HG02678 (cell line): Measurements from ENCODE around the gene METAP1.
"Not testable (repeated sequence)": the region's sequence is repeated elsewhere in the genome, so short reads cannot be mapped to it uniquely, and the experiment has no call there.

Source experiments
- ATAC-seq: cut with Tn5 transposase; IDR thresholded peaks from one replicate; pipeline ENCODE4 v1.9.1; 2021; ENCODE audit warnings: mild to moderate bottlenecking, moderate library complexity; ENCODE audit not compliant: unreplicated experiment

Gene METAP1

GRCh38 chr4:99090481-99091215 is 95.1 kb downstream of the METAP1 start:
- no peak for ATAC-seq

GRCh38 chr4:99091216-99091575 is 95.7 kb downstream of the METAP1 start:
- ATAC-seq, result no peak

- not testable (repeated sequence) for ATAC-seq
These were observed 96.3 kb downstream of the METAP1 start for GRCh38 chr4:99091841-99092240.

- no peak for ATAC-seq
These were observed 103.8 kb downstream of the METAP1 start for GRCh38 chr4:99099311-99099710.

- not testable (repeated sequence) for ATAC-seq
These were observed 104.3 kb downstream of the METAP1 start for GRCh38 chr4:99099814-99100213.

- ATAC-seq, result no peak
These were observed 105.4 kb downstream of the METAP1 start for GRCh38 chr4:99100876-99101275.

GRCh38 chr4:99102634-99103033 is 107.1 kb downstream of the METAP1 start:
- no peak for ATAC-seq

- no peak for ATAC-seq
These were observed 107.6 kb downstream of the METAP1 start for GRCh38 chr4:99103166-99103565.

- ATAC-seq, result no peak
These were observed 108.6 kb downstream of the METAP1 start for GRCh38 chr4:99104153-99104552.

GRCh38 chr4:99109286-99109685 is 113.8 kb downstream of the METAP1 start:
- not testable (repeated sequence) for ATAC-seq
